ENCODE data around the gene GPBAR1. TPM values are rescaled to one million over a fixed set of nuclear protein-coding genes. Genes with fewer than 3 reads are reported as not detected.

The GPBAR1 gene
- total and polyA plus RNA-seq, 2 experiments from 2014 or later = 0.44 TPM; not detected in 1

GRCh38 chr2:218284106-218284811 is 23.4 kb downstream of the GPBAR1 start:
- no peak overlapping the region for H3K4me2 ChIP-seq

More at GRCh38 chr2:218284106-218284811, 23.4 kb downstream of the GPBAR1 start:
- ATAC-seq (no peak), DNase-seq (ENCODE audit: low spot score) (no peak)
- H3K9me2 ChIP-seq (ENCODE audit: insufficient read depth) = no peaks in the 10 kb centered on the region
- H2AFZ ChIP-seq = no peak overlapping the region
- no peaks in the 10 kb centered on the region for H3K79me2 ChIP-seq (replicated peaks; ENCODE audit: insufficient read depth)
- Mint-ChIP-seq H3K4me1 (peaks cover 15% of the 10 kb centered on the region; the same call in 2 of the 3 replicates), H3K9me3 (no peaks in the 10 kb centered on the region), H3K4me3 (no peak overlapping the region), H3K36me3 (ENCODE audit: low read depth) (peaks cover 2% of the 10 kb centered on the region; the same call in 1 of the 3 replicates), H3K27me3 (ENCODE audit: insufficient read depth, low read depth, poor library complexity) (peaks cover 12% of the 10 kb centered on the region), H3K27ac (no peak overlapping the region)
- no peaks in the 10 kb centered on the region for H3F3A ChIP-seq (replicated peaks; ENCODE audit: low read depth)
- TF ChIP-seq ZNF331 (CRISPR knock-in tag; IDR thresholded peaks at IDR 0.05; ENCODE audit: low read depth) (no peak), NANOG (IDR thresholded peaks at IDR 0.05; ENCODE audit: borderline replicate concordance) (no peak), STAT1 (IDR thresholded peaks at IDR 0.05; ENCODE audit: unreplicated experiment) (no peak), POLR2AphosphoS5 (IDR thresholded peaks at IDR 0.05; ENCODE audit: low read depth) (no peak), EZH2phosphoT487 (IDR thresholded peaks at IDR 0.05; ENCODE audit: unreplicated experiment) (no peak), EZH2 (IDR thresholded peaks at IDR 0.05; ENCODE audit: low read depth, unreplicated experiment) (no peak), ETS1 (IDR thresholded peaks at IDR 0.05) (no peak), ZNF114 (CRISPR knock-in tag; IDR thresholded peaks at IDR 0.05) (no peak), ZNF462 (CRISPR knock-in tag; IDR thresholded peaks at IDR 0.05) (no peak), JUNB (IDR thresholded peaks at IDR 0.05; ENCODE audit: unreplicated experiment) (no peak)
- TF ChIP-seq, protein P1, sequence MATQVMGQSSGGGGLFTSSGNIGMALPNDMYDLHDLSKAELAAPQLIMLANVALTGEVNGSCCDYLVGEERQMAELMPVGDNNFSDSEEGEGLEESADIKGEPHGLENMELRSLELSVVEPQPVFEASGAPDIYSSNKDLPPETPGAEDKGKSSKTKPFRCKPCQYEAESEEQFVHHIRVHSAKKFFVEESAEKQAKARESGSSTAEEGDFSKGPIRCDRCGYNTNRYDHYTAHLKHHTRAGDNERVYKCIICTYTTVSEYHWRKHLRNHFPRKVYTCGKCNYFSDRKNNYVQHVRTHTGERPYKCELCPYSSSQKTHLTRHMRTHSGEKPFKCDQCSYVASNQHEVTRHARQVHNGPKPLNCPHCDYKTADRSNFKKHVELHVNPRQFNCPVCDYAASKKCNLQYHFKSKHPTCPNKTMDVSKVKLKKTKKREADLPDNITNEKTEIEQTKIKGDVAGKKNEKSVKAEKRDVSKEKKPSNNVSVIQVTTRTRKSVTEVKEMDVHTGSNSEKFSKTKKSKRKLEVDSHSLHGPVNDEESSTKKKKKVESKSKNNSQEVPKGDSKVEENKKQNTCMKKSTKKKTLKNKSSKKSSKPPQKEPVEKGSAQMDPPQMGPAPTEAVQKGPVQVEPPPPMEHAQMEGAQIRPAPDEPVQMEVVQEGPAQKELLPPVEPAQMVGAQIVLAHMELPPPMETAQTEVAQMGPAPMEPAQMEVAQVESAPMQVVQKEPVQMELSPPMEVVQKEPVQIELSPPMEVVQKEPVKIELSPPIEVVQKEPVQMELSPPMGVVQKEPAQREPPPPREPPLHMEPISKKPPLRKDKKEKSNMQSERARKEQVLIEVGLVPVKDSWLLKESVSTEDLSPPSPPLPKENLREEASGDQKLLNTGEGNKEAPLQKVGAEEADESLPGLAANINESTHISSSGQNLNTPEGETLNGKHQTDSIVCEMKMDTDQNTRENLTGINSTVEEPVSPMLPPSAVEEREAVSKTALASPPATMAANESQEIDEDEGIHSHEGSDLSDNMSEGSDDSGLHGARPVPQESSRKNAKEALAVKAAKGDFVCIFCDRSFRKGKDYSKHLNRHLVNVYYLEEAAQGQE (IDR thresholded peaks at IDR 0.05; ENCODE audit: unreplicated experiment) = no peak
- TF ChIP-seq, protein P2, sequence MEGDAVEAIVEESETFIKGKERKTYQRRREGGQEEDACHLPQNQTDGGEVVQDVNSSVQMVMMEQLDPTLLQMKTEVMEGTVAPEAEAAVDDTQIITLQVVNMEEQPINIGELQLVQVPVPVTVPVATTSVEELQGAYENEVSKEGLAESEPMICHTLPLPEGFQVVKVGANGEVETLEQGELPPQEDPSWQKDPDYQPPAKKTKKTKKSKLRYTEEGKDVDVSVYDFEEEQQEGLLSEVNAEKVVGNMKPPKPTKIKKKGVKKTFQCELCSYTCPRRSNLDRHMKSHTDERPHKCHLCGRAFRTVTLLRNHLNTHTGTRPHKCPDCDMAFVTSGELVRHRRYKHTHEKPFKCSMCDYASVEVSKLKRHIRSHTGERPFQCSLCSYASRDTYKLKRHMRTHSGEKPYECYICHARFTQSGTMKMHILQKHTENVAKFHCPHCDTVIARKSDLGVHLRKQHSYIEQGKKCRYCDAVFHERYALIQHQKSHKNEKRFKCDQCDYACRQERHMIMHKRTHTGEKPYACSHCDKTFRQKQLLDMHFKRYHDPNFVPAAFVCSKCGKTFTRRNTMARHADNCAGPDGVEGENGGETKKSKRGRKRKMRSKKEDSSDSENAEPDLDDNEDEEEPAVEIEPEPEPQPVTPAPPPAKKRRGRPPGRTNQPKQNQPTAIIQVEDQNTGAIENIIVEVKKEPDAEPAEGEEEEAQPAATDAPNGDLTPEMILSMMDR (conservative IDR thresholded peaks at IDR 0.05; ENCODE audit: low read depth in 2 of 2) = no peak
- H4K20me1 ChIP-seq (replicated peaks; ENCODE audit: insufficient read depth) = no peaks in the 10 kb centered on the region
- H3K4me1 ChIP-seq (ENCODE audit: insufficient read depth) = peaks cover 10% of the 10 kb centered on the region
- H3K4me3 ChIP-seq = no peak overlapping the region
- no peaks in the 10 kb centered on the region for H3K27me3 ChIP-seq (ENCODE audit: insufficient read depth)
- H3K36me3 ChIP-seq (ENCODE audit: insufficient read depth) = no peaks in the 10 kb centered on the region; the same call in 1 of the 2 replicates
- H3K27ac ChIP-seq (ENCODE audit: low read depth) = no peak overlapping the region
